HL-60/S4 treated with phorbol 12-myristate 13-acetate at 8.2 ng/mL for 4 days and 3 days (cell line): ENCODE data around the gene HS3ST4.

Experiments used
- in situ Hi-C: fragments of 300-500 bp; cut with MboI; formaldehyde crosslinking; loops from 2 replicates; pipeline ENCODE4 v1.15.0; 2022; ENCODE audit warnings: low sequenced_read_pairs

Gene HS3ST4

GRCh38 chr16:25877103-25877502, 185.3 kb downstream of the HS3ST4 start:
- in situ Hi-C loops: no loop called here

DNA sequence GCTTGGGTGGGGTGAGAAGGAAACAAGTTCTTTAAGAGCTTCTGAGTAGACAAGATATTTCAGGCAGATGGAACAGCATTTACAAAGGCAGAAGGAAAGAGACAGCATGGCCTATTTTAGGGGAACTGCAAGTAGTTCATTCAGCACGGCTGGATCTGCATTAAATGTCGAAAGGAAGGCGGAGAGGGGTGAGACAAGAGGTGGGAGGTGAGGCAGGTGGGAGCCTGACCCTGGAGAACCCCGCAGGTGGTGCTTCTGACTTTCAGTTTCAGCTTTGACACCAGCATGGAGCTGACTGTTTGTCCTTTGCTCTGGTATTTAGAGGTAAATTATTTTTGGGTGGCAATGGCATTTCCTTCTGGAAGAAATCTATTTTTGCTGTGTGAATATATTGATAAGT, 194.8 kb downstream of the HS3ST4 start:
- in situ Hi-C loops: no loop called here

DNA sequence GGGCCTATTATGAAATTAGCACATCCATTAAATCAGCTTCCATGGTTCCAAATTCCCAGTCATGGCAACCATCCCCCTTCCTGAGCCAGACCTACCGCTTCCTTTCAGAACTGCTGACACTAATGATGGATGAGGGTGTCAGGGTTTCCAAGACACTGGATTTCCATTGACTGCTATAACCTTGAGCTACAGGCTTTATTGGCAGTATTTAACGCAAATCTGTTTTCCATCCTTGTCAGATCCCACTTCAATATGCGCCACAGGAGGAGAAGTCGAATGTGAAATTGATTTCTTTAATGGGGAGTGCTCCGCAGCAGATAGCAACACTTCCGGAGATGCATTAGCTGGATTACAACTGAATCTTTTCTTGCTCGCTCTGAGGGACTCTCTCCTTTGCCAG, 197.1 kb downstream of the HS3ST4 start:
- in situ Hi-C loops: no loop called here

- in situ Hi-C loops: no loop called here
These were observed 201.6 kb downstream of the HS3ST4 start for GRCh38 chr16:25893332-25893731.

DNA sequence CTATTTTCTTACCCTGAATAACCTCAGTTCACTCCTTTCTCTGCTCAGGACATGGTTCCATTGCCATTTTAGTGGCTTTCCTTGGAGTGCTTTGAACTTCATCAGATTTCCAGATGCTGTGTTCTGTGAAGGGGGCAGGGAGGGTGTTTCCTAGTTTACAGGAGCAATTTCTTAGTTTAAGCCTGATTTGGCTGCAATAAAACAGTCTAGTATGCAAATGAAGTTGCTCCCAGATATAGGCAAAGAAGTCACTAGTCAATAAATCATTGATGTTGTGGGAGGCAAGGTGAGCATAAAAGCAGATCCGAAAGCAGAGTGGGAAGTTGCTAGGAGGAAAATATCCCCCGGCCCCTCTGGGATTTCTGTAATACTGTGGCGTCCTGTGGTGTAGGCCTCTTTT, 202.3 kb downstream of the HS3ST4 start:
- in situ Hi-C loops: no loop called here

GRCh38 chr16:25895380-25895779, 203.6 kb downstream of the HS3ST4 start:
- in situ Hi-C loops: no loop called here

GRCh38 chr16:25896411-25896810, 204.7 kb downstream of the HS3ST4 start:
- in situ Hi-C loops: no loop called here

DNA sequence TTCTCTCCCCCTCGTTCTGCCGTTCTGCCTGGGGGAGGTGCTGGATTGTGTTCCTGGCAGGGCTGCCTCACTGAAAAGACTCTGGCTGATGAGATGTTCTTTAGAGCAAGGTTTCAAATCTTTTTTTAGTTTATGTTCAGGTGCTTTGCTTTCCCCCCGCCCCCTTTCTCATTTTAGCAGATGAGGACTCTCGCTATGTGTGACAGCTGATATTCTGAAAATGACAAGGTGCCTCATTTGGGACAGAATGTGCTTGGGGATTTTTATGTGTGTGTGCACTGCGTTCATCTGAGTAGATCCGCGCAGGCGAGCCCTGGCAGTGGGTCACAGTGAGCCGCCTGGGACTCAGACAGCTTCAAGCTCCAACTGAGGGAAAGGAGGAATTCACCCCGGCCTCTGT, 205.9 kb downstream of the HS3ST4 start:
- in situ Hi-C loops: no loop called here

DNA sequence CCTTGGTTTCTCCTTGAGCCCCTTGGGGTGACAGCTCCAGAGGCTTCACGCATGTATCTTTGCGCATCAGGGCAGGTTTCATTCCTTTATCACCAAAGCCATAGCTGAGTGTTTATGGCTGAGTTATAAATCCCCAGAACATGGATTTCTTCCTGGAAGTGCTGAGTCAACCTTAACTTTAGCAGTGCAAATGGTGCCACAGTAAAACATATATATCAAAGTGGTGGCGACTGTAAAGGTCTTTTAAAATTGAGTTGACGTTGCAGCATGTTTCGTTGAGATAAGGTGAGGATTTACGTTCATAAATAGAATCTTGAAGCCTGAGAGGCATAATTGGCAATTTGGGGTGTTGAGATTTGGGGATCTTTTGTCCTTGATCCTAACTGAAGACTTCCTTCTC, 214.1 kb downstream of the HS3ST4 start:
- in situ Hi-C loops: no loop called here

- in situ Hi-C loops: no loop called here
These were observed 219.2 kb downstream of the HS3ST4 start for GRCh38 chr16:25910971-25911370.

DNA sequence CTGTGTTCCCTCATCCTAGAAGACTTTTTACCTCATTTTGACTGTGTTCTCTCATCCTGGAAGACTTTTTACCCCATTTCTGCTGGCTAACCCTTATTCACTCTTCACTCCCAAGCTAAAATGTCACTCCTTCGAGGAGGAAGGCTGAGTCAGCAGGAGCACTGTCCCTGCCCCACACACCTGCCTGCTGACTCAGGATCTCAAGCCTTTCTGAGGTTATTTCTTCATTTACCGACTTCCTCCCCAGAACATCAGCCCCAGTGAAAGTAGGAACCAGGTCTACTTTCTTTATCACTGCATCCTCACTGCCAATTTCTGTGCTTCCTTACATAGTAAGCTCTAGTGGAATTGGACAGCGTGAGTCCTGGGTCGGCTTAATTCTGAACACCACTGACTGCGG, 220.6 kb downstream of the HS3ST4 start:
- in situ Hi-C loops: no loop called here

DNA sequence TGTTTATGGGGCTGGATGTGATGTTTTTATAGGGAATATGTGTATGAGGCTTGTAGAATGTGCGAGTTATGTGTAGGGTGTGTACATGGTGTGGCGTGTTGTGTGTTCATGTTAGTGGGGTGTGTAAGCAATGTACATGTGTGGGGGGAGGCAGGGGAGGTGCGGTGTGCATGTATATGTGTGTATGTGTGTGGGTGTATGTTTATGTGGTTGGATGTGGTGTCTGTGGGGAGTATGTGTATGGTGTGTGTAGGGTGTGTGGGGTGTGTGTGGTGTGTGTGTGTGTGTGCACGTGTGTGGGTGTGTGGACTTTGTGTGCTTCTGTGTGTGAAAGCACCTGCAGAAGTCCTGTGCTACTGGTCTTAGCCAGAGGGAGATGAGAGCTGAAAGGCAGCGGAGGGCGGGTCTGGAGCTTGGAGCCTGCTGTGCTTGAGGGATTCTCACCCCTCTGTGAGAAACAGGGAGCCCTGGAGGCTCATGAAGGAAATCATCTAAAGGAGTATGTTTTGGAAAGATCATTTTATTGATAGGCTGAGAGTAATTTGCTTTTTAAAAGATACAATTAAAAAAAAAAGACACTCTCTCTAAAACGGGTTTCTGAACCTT, 222.7 kb downstream of the HS3ST4 start:
- in situ Hi-C loops: no loop called here

DNA sequence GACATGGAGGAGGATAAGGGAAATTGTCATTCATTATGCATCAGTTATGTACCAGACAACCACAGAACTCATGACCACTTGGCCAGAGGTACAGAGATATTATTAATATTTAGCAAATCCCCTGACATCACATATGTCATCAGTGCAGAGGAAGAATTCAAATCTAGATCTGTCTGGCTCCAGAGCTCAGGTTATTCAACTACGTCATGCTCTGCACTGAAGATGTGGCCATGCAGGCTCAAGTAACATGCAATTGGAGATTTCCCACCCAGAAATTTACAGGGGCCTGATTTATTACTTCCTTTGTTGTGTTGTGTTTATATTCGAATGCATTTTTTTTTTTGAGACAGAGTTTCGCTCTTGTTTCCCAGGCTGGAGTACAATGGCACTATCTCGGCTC, 224.3 kb downstream of the HS3ST4 start:
- in situ Hi-C loops: no loop called here

GRCh38 chr16:25922438-25922837, 230.7 kb downstream of the HS3ST4 start:
- in situ Hi-C loops: no loop called here

- in situ Hi-C loops: no loop called here
These were observed 233.7 kb downstream of the HS3ST4 start for GRCh38 chr16:25925421-25925820.

DNA sequence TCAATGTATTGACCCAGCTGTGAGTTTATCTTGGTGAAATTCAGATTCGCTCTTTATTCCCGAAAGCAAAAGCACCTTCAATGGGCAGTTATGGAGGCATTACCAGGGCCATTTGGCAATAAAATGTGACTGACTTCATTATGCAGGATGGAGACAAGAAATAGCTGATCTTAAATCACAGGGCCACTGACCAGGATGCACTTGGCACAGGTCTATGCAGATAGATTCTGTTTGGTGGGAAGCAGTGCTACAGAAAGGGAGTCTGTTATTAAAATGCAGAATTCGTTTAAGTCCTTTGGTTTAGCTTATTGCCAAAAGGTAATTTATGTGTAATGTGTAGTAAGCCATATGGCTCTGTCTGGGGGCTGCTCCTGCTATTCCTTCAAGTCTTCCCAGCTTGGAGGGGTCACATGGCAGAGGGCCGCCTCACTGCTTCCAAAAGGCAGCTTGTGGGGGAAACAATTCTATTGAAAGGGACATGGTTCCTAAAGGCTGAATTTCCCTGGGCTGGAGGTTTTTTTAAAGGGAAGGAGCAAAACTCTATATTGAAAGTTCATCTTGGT, 239.8 kb downstream of the HS3ST4 start:
- in situ Hi-C loops: no loop called here

DNA sequence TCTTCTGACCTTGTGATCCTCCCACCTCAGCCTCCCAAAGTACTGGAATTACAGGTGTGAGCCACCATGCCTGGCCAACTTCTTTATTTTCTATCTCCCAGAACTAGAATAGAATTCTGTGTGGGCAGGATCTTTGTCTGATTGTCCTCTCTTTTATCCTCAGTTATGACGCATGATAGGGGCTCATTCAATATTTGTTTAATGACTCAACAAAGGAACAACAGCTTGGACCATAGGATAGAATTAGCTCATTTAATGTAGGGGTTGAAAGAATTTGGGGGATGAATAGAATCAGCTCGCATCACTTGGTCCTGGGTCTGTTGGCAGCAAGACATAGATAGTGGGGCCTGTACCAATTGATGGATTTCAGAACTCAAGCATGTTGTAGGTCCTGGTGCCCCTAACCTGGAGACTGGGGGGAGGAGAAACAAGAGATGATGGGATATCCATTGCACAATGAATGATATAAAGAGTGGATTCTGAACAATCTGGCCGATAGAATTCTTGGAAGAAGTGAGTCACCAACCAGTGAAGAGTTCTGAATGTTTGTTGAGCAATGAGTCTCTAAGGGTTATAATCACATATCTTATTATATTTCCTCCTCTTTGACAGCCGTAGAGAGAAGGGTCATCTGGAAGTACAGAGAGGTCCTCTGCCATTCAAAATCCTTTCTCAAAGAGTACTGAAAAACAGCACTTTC, 250.2 kb downstream of the HS3ST4 start:
- in situ Hi-C loops: no loop called here

- in situ Hi-C loops: no loop called here
These were observed 259.0 kb downstream of the HS3ST4 start for GRCh38 chr16:25950586-25951281.

DNA sequence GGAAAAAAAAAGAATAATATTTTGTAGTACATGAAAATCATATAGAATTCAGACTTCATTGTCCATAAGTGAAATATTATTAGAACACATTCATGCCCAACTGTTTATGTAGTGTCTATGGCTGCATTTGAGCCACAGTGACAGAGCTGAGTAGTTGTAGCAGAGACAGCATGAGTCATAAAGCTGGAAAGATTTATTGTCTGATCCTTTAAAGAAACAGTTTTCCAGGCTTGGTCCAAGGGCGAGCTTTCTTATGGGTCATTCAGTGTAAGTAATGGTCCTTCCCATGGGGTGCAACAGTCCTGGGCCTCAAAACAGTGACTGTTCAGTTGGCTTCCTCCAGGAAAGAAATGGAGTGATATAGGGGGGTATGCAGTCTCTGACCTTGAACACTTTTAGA, 260.2 kb downstream of the HS3ST4 start:
- in situ Hi-C loops: no loop called here

GRCh38 chr16:25952983-25953382, 261.2 kb downstream of the HS3ST4 start:
- in situ Hi-C loops: no loop called here

- in situ Hi-C loops: no loop called here
These were observed 265.9 kb downstream of the HS3ST4 start for GRCh38 chr16:25957707-25958106.

DNA sequence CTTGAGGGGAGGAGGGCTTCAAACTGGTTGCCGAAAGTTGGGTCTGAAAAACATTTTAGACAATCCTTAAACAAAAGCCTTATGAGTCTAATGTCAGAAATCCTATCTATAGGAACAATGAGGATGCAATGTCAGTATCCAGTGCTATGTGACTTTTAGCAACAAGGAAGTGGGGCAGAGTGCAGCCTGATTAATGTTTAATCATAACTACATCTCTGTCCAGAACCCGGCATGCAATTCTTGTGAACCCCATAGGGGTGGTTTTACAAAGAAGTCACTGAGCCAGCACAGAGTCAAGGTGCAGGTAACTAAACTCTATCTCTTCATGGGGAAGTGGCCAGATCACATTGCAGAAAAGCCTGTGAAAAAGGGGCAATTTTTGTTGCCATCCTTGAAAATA, 267.5 kb downstream of the HS3ST4 start:
- in situ Hi-C loops: no loop called here
